Measurements from ENCODE around the gene MC1R. TPM values are rescaled to one million over a fixed set of nuclear protein-coding genes. Genes with fewer than 3 reads are reported as not detected.

MC1R gene
- total RNA-seq, 1 experiment from 2014 or later: 3.8 TPM

DNA sequence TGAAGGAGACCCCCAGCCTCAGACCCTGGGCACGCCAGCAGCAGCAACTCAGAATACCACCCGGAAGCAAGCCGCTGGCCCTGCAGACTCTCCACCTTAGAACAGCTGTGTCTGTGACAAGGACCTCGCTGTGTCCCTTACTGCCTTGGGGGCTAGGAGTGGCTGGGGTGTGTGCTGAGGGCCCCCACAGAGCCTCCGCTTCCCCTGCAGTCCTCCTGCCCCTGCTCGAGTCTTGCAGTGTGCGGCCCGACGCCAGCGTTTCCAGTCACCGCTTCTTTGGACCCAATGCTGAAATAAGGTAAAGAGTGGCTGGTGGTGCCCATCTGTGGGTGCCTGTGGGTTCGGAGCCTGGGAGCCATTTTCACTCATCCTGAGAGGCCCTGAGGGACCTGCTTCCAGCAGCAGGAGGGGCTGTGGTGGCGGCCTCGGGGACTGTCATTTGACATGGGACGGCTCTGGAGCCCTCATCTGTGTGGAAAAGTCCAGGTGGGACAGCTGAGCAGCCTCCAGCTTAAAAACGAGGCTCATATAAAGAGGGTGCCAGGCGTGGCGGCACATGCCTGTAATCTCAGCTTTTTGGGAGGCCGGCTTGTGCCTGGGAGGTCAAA, 14.7 kb upstream of the MC1R start (continued):
- TF ChIP-seq, protein P1, sequence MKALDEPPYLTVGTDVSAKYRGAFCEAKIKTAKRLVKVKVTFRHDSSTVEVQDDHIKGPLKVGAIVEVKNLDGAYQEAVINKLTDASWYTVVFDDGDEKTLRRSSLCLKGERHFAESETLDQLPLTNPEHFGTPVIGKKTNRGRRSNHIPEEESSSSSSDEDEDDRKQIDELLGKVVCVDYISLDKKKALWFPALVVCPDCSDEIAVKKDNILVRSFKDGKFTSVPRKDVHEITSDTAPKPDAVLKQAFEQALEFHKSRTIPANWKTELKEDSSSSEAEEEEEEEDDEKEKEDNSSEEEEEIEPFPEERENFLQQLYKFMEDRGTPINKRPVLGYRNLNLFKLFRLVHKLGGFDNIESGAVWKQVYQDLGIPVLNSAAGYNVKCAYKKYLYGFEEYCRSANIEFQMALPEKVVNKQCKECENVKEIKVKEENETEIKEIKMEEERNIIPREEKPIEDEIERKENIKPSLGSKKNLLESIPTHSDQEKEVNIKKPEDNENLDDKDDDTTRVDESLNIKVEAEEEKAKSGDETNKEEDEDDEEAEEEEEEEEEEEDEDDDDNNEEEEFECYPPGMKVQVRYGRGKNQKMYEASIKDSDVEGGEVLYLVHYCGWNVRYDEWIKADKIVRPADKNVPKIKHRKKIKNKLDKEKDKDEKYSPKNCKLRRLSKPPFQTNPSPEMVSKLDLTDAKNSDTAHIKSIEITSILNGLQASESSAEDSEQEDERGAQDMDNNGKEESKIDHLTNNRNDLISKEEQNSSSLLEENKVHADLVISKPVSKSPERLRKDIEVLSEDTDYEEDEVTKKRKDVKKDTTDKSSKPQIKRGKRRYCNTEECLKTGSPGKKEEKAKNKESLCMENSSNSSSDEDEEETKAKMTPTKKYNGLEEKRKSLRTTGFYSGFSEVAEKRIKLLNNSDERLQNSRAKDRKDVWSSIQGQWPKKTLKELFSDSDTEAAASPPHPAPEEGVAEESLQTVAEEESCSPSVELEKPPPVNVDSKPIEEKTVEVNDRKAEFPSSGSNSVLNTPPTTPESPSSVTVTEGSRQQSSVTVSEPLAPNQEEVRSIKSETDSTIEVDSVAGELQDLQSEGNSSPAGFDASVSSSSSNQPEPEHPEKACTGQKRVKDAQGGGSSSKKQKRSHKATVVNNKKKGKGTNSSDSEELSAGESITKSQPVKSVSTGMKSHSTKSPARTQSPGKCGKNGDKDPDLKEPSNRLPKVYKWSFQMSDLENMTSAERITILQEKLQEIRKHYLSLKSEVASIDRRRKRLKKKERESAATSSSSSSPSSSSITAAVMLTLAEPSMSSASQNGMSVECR (CRISPR knock-in tag; IDR thresholded peaks at IDR 0.05; ENCODE audit: borderline replicate concordance): no peak
- no peak for TF ChIP-seq CREB1 (CRISPR knock-in tag; IDR thresholded peaks at IDR 0.05)
- no peak for TF ChIP-seq ZNF396 (CRISPR knock-in tag; IDR thresholded peaks at IDR 0.05; ENCODE audit: borderline replicate concordance)
- TF ChIP-seq SOX15 (CRISPR knock-in tag; IDR thresholded peaks at IDR 0.05): no peak
- TF ChIP-seq ELF4 (CRISPR knock-in tag; IDR thresholded peaks at IDR 0.05; ENCODE audit: low read depth): no peak
- TF ChIP-seq, protein P2, sequence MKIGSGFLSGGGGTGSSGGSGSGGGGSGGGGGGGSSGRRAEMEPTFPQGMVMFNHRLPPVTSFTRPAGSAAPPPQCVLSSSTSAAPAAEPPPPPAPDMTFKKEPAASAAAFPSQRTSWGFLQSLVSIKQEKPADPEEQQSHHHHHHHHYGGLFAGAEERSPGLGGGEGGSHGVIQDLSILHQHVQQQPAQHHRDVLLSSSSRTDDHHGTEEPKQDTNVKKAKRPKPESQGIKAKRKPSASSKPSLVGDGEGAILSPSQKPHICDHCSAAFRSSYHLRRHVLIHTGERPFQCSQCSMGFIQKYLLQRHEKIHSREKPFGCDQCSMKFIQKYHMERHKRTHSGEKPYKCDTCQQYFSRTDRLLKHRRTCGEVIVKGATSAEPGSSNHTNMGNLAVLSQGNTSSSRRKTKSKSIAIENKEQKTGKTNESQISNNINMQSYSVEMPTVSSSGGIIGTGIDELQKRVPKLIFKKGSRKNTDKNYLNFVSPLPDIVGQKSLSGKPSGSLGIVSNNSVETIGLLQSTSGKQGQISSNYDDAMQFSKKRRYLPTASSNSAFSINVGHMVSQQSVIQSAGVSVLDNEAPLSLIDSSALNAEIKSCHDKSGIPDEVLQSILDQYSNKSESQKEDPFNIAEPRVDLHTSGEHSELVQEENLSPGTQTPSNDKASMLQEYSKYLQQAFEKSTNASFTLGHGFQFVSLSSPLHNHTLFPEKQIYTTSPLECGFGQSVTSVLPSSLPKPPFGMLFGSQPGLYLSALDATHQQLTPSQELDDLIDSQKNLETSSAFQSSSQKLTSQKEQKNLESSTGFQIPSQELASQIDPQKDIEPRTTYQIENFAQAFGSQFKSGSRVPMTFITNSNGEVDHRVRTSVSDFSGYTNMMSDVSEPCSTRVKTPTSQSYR (CRISPR knock-in tag; IDR thresholded peaks at IDR 0.05): no peak
- TF ChIP-seq, protein P3, sequence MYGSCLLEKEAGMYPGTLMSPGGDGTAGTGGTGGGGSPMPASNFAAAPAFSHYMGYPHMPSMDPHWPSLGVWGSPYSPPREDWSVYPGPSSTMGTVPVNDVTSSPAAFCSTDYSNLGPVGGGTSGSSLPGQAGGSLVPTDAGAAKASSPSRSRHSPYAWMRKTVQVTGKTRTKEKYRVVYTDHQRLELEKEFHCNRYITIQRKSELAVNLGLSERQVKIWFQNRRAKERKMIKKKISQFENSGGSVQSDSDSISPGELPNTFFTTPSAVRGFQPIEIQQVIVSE (CRISPR knock-in tag; IDR thresholded peaks at IDR 0.05; ENCODE audit: borderline replicate concordance): no peak
- TF ChIP-seq, protein P4, sequence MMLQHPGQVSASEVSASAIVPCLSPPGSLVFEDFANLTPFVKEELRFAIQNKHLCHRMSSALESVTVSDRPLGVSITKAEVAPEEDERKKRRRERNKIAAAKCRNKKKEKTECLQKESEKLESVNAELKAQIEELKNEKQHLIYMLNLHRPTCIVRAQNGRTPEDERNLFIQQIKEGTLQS (CRISPR knock-in tag; conservative IDR thresholded peaks at IDR 0.05): no peak
- TF ChIP-seq TP53 (CRISPR knock-in tag; IDR thresholded peaks at IDR 0.05): no peak
- no peak for TF ChIP-seq ZNF232 (CRISPR knock-in tag; IDR thresholded peaks at IDR 0.05)
- TF ChIP-seq, protein P5, sequence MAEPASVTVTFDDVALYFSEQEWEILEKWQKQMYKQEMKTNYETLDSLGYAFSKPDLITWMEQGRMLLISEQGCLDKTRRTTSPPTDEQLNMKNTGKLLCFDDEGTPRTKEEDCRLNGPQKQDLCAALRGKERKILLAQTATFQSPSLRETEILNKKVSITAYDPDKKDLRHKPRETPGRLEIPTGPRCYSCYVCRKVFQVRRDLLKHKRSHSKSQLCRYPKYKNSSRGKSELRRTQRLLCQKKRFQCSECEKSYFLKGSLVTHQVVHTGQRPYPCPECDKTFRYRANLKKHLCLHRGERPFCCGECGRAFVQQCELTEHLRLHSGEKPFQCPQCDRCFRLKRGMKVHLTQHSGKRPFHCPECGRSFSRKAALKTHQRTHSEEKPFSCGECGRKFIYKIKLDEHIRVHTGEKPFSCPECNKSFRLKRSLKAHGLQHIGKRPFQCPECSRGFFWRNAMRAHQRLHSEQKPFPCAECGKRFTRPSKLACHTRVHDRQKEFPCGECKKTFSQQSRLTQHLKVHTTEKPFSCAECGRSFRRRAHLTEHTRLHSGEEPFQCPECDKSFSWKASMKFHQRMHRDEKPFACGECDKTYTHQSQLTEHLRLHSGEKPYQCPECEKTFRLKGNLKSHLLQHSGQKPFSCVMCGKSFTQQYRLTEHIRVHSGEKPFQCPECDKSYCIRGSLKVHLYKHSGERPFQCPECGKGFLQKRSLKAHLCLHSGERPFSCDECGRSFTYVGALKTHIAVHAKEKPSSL (CRISPR knock-in tag; conservative IDR thresholded peaks at IDR 0.05): no peak
- no peak for TF ChIP-seq SP1 (CRISPR knock-in tag; conservative IDR thresholded peaks at IDR 0.05)

DNA sequence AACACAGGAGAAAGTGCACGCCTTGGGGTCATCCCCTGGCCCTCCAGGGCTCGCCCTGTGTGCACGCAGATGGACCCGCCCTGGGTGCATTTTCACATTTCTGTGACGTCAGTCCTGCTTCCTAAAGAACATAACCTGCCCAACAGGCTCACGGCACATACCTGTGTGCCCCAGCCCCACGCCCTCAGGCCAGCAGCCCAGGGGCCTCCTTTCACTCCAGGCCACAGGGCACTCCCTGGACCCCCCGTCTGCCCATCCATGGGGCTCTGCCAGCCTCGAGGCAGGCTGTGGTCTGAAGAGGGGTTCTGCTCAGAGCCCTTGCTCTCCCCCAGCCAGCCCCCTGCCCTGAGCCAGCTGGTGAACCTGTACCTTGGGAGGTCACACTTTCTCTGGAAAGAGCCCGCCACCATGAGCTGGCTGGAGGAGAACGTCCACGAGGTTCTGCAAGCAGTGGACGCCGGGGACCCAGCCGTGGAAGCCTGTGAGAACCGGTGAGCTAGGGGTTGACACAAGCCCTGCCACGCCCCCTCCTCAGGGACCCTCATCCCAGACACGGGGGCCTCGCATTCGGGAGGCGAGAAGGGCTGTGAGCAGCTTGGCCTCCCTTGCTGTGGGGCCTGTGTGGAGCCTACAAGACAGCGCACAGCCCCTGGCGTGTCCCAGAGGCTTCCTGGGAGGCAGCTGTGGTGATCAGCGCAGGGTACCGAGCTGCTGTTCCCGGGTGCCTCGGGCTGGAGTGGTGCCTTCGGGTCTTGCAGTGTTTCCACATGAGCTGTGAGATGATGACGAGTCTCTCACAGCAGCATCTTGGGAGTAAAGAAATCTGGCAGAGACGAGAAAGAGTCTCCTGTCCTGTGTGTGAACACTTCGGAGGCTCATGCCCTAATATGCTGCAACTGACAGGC, 13.8 kb upstream of the MC1R start:
- Mint-ChIP-seq H3K9me3 (0 out of 2 replicates have a peak, but pooled peaks cover 8% of the 10 kb centered on the region), H3K4me1 (no peaks in the 10 kb centered on the region), H3K4me3 (no peak overlapping the region), H3K36me3 (peaks cover 35% of the 10 kb centered on the region), H3K27me3 (ENCODE audit: low read depth) (no peaks in the 10 kb centered on the region), H3K27ac (no peak overlapping the region)
- TF ChIP-seq SP1 (CRISPR knock-in tag; conservative IDR thresholded peaks at IDR 0.05) (no peak), GTF2I (CRISPR knock-in tag; conservative IDR thresholded peaks at IDR 0.05) (no peak), FOXK1 (CRISPR knock-in tag; IDR thresholded peaks at IDR 0.05) (no peak)
- ATAC-seq: no peak
- ChIA-PET CTCF (no interaction called here), POLR2A (no interaction called here)
- no peak for DNase-seq (ENCODE audit: low spot score)

All from WTC11 (cell line).